Hematopoietic multipotent progenitor cell treated with erythropoietin and hydrocortisone succinate and interleukin-3 and kit ligand, for 15 days (in vitro differentiated cells): ENCODE measurements around the gene PNPO.
"Not testable (repeated sequence)": the region's sequence is repeated elsewhere in the genome, so short reads cannot be mapped to it uniquely, and the experiment has no call there.

ENCODE experiments used
- DNase-seq: peaks from one replicate; pipeline ENCODE4 v3.0.0-alpha.2; 2015; ENCODE audit warnings: low spot score

Gene PNPO

GRCh38 chr17:47975189-47975822 is 33.9 kb downstream of the PNPO start:
- DNase-seq = no peak

GRCh38 chr17:47975823-47976205 is 34.4 kb downstream of the PNPO start:
- no peak for DNase-seq

DNA sequence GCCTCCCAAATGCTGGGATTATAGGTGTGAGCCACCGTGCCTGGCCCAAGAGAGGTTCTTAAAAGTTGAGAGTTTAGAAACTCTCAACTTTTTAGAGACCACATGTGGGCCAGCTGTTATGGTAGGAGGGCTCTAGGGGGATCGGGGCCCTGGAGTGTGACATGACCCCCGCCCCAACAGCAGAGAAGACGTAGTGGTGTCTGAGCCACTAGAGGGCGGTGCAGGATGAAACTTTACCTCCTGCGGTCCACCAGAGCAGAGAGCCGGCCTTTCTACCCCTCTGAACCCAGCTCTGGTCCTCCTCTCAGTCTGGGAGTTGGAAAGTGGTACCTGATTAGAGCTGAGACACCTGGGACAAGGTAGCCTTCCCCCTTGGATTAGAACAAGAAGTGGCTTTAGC is 37.0 kb downstream of the PNPO start:
- DNase-seq = peak; percentile 57

DNA sequence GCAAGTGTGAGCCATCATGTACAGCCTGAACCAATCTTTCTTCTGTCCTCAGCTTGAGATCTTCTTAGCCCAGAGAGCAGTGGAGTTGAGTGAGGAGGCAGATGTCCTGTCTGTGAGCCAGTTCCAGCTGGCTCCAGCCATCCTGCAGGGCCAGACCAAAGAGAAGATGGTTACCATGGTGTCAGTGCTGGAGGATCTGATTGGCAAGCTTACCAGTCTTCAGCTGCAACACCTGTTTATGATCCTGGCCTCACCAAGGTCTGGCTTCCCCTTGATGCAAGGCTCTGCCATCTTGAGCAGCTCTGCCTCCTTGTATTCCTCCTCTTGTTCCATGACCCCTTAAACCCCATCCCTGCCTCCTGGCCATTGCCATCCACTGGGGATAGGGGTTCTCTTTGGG is 39.2 kb downstream of the PNPO start:
- DNase-seq = no peak

GRCh38 chr17:47981462-47981861 is 40.1 kb downstream of the PNPO start:
- no peak for DNase-seq

GRCh38 chr17:47982091-47982617 is 40.8 kb downstream of the PNPO start:
- DNase-seq = no peak

DNA sequence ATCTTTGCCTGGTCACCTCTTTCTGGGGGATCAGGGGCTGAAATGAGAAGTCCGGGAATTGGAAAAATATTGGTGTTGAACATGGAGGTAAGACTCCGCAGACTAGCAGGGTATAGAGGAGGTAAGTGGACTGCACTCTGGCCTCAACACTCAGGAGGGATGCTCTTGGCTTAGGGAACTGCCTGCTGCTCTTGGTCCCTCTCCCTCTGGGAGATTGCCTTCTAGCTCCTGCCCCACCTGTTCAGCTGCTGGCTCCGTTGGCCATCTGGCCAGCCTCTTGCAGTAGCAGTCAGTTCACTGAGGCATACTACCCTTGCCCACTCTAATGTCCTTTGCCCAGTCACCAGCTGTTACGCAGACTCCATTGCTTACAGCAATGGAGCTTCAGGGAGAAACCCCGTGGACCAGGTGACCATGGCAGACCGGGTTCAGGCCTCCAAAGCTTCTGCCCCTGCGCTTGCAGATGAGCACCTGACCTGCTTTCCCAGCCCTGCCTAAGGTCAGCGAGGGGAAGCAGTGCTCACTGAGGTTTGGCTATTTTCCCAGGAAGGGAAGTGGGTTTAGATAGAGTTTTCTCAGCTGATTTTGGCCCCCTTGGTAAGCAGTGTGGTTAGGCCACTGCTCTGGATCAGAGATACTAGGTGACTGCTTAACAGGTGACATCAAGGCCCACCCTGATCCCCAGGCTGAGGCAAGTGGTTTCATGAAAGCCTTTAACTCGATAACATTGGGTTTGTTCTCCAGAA is 41.4 kb downstream of the PNPO start:
- DNase-seq = no peak

DNA sequence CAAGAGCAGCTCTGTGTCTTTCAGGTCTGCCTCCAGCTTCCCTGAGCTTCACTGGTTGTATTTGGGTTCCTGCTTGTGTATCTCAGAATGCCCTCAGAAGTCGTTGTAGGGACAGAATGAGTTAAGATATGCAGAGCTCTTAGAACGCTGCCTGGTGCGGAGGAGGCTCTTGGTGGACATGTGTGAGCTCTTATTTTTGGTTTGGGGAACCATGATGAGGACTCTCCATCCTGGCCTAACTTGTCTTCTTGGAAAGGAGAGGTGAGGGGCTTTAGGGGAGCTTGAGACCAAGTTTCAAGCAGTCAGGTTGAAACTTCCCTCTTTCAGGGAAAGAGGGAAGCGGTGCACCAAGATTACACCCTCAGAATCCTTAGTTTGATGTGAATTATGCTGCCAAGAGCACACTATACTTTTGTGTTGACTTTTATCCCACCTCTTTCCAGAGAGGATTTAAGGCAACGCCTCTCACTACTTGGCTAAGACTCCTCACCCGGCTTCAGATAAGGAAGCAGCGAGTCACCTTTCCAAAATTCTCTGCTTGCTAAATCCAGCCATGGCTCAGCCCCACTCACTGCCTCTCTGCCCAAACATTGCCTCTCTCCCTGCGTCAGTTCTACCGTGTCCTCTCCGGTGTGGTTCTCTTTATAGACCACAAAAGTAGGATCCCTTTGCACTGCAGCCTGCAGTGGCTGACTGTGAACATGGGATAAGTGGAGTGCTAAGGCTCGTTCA is 42.3 kb downstream of the PNPO start:
- no peak for DNase-seq

- no peak for DNase-seq
These were observed 45.1 kb downstream of the PNPO start for GRCh38 chr17:47986520-47986919.

GRCh38 chr17:47987240-47987835 is 46.0 kb downstream of the PNPO start:
- no peak for DNase-seq

DNA sequence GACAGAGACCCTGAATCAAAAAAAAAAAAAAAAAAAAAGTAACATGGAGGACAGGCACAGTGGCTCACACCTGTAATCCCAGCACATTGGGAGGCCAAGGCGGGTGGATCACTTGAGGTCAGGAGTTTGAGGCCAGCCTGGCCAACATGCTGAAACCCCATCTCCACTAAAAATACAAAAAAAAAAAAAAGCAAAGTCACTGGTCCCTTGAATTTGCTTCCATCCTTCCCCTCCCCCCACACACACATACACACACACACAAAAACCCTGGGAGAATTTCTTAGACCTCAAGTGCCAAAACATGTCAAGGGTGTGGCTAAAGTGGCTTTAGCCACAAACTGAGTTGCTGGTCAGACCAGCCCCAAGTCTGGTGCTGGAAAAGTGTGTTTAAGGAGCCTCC is 47.1 kb downstream of the PNPO start:
- DNase-seq = not testable (repeated sequence)

GRCh38 chr17:47989159-47989558 is 47.8 kb downstream of the PNPO start:
- DNase-seq = no peak

DNA sequence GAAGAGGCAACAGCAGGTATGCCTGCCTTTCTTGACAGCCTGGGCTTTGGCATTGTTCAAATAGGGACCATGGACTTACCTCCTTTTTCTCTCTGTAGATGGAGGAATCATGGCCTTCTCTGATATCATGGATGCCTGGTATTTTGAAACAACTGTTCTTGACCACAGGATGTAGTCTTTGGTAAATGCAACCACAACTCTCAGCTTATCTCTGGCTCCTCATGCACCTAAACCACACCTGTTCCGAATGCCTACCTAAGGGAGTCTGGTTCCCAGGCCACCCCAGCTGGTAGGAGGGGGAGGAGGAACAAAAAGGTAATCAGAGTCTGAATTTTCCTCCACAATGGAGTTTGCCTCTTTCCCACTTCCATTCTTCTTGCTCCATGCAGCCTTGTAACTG is 48.3 kb downstream of the PNPO start:
- no peak for DNase-seq

GRCh38 chr17:47990962-47991731 is 49.8 kb downstream of the PNPO start:
- DNase-seq = no peak

DNA sequence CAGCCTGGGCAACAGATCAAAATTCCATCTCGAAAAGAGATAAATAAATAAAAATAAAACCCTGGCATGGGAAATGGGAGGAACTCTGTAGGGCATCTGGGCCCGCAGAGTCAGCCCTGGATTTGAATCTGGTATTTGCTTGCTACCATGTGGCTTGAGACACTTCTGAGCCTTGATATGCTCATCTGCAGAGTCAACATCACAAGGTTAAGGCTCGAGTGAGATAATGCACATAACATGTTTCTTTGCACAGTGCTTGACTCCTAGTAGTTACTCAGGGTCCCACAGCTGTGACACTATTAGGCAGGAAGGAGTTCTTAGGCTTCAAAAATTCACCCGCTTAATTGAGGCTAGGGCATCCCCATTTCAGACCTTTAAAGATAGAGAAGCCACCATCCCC is 50.8 kb downstream of the PNPO start:
- DNase-seq = no peak

DNA sequence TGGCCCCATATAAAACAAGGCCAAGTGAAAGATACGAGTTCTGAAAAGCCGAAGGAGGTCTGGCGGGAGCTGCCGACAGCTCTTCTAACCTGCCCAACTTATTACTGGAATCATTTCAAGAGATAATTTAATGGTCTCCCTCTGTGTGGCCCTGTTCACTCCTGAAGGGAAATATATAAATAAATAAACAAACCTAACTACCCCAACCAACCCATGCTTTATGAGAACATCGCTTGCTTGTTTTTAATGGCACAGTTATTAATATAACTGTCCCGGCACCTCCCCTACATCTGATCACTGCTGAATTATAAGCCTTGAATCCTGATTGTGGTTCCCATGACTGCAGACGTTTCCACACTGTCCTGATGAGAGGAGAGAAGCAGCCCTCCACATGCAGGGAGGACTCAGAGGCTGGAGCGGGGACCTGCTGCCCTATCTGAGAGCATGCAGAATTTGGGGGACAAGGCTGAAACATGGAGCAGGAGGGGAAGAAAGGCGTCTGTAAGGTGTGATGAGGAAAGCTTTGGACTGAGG is 51.7 kb downstream of the PNPO start:
- no peak for DNase-seq

- no peak for DNase-seq
These were observed 52.6 kb downstream of the PNPO start for GRCh38 chr17:47993964-47994363.

DNA sequence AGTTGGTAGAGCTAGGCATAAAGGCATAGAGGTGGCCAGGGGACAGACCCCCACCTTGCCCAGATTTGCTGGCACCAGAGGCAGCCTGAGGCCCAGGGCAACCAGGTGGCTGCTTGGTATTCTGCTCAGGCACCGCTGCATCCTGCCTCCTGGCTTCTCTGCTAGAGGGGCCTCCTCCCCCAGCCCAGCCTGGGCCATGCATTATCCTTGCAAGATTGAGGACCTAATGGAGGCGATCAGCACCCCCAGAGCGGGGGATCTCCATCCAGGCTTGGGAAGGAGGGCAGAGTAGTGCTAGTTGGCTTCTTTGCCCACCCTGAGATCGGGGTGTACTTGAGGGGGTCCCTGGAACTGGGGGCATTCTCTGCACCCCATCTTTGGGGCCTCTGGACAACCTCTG is 53.4 kb downstream of the PNPO start:
- DNase-seq = no peak

DNA sequence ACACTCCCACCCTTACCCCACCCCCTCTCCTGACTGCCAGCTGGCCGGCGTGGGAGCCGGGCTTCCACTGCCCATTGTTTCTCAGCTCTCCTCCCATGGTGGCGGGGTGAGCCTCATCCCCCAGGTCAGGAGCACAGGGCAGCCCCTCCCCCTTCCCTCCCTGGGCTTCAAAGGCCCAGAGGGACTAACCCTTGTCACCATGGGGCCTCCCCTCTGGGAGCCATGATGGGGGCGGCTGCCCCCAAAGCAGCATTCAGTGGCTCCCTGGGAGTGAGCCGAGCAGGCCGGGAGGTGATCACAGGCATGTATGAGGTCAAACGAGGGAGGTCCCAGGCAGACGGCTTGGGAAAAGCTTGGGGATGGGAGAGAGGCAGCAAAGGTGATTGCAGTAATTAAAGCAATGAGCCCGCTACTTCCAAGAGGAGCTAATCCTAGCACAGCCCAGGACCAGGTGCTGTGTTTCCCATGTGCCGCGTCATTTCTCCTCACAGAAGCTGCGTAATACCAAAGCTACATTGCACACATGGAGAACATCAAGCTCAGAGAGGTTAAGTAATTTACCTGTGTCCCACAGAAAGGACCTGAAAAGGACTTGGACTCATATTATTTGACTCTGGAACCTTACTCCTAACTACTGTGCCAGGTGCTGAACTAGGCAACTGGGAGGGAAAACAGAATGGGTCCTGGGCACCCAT is 54.0 kb downstream of the PNPO start:
- DNase-seq = no peak

GRCh38 chr17:47996201-47996600 is 54.8 kb downstream of the PNPO start:
- no peak for DNase-seq

GRCh38 chr17:47997586-47997985 is 56.2 kb downstream of the PNPO start:
- no peak for DNase-seq
